HCT116 (cell line): Measurements from ENCODE around the gene NEK7.

ENCODE experiments used
- ATF3 ChIP-seq: IDR thresholded peaks from 2 replicates; pipeline ENCODE4 v1.6.1; 2012
- CBX3 ChIP-seq: IDR thresholded peaks from 2 replicates; pipeline ENCODE4 v1.6.1; 2012; ENCODE audit warnings: low read depth
- EZH2 ChIP-seq: fragments of 200-600 bp; sonication (generic); IDR thresholded peaks from 2 replicates; pipeline ENCODE4 v1.6.1; 2017; ENCODE audit warnings: antibody characterized with exemption, mixed run types
- MAX ChIP-seq: IDR thresholded peaks from 2 replicates; pipeline ENCODE4 v1.6.1; 2012
- POLR2A ChIP-seq: IDR thresholded peaks from 2 replicates; pipeline ENCODE4 v1.7.0; 2011; ENCODE audit warnings: borderline replicate concordance; ENCODE audit not compliant: insufficient read depth, insufficient read length; ENCODE audit errors: extremely low read depth
- SIN3A ChIP-seq: IDR thresholded peaks from 2 replicates; pipeline ENCODE4 v1.6.1; 2012; ENCODE audit warnings: low read depth
- SRF ChIP-seq: IDR thresholded peaks from 2 replicates; pipeline ENCODE4 v1.6.1; 2012; ENCODE audit warnings: low read depth
- YY1 ChIP-seq: IDR thresholded peaks from 2 replicates; pipeline ENCODE4 v1.6.1; 2011; ENCODE audit warnings: low read length, low read depth, moderate library complexity, mild to moderate bottlenecking; ENCODE audit not compliant: insufficient replicate concordance; ENCODE audit errors: extremely low read depth
- ZFX ChIP-seq: fragments of 450-650 bp; IDR thresholded peaks from 2 replicates; pipeline ENCODE4 v1.6.1; 2017
- TF ChIP-seq, protein P1 (sequence below), 3 experiments: fragments of 200-600 bp in 1 of 3; sonication (generic) in 1 of 3; IDR thresholded peaks in 2 of 3; conservative IDR thresholded peaks in 1 of 3; 2 replicates each; pipeline ENCODE4 v1.5.1; 2012 to 2017; ENCODE audit warnings: low read depth in 2 of 3, low read length in 2 of 3, antibody characterized with exemption in 1 of 3, borderline replicate concordance in 1 of 3, control low read depth in 1 of 3, mild to moderate bottlenecking in 1 of 3, mixed read lengths in 1 of 3, mixed run types in 1 of 3, moderate library complexity in 1 of 3; ENCODE audit not compliant: insufficient read depth in 1 of 3

GRCh38 chr1:198212126-198212525 is 55.3 kb downstream of the NEK7 start:
- TF ChIP-seq ATF3: no peak
- no peak for TF ChIP-seq EZH2
- TF ChIP-seq, protein P1, sequence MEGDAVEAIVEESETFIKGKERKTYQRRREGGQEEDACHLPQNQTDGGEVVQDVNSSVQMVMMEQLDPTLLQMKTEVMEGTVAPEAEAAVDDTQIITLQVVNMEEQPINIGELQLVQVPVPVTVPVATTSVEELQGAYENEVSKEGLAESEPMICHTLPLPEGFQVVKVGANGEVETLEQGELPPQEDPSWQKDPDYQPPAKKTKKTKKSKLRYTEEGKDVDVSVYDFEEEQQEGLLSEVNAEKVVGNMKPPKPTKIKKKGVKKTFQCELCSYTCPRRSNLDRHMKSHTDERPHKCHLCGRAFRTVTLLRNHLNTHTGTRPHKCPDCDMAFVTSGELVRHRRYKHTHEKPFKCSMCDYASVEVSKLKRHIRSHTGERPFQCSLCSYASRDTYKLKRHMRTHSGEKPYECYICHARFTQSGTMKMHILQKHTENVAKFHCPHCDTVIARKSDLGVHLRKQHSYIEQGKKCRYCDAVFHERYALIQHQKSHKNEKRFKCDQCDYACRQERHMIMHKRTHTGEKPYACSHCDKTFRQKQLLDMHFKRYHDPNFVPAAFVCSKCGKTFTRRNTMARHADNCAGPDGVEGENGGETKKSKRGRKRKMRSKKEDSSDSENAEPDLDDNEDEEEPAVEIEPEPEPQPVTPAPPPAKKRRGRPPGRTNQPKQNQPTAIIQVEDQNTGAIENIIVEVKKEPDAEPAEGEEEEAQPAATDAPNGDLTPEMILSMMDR (IDR thresholded peaks at IDR 0.05 in 2 of 3, conservative IDR thresholded peaks at IDR 0.05 in 1 of 3; ENCODE audit: borderline replicate concordance in 1 of 3, insufficient read depth in 1 of 3, low read depth in 2 of 3, low read length in 2 of 3): no peak
- no peak for TF ChIP-seq SRF
- no peak for TF ChIP-seq MAX
- no peak for TF ChIP-seq POLR2A
- no peak for TF ChIP-seq YY1
- TF ChIP-seq CBX3: no peak
- no peak for TF ChIP-seq ZFX
- no peak for TF ChIP-seq SIN3A
